Stimulated activated CD4-positive, alpha-beta T cell treated with anti-CD3 and anti-CD28 coated beads, Interleukin-4, amount 100 ng/mL, for 48 hours (primary cell): ENCODE data around the gene GFI1B.
"Not testable (repeated sequence)": the region's sequence is repeated elsewhere in the genome, so short reads cannot be mapped to it uniquely, and the experiment has no call there.

ENCODE experiments used
- DNase-seq, 2 donors: peaks; one replicate each; pipeline ENCODE4 v3.0.0-alpha.2; 2020; ENCODE audit warnings: low read depth in 2 of 2

GFI1B gene

GRCh38 chr9:132969783-132970182 lies 8.7 kb upstream of the GFI1B start:
- no peak for DNase-seq

- DNase-seq = no peak
Measured at GRCh38 chr9:132970324-132971062, 8.0 kb upstream of the GFI1B start.

GRCh38 chr9:132973166-132973565 lies 5.3 kb upstream of the GFI1B start:
- no peak for DNase-seq

- DNase-seq = peak in 1 of 2 donors; percentile 14
Measured at GRCh38 chr9:132973713-132974112, 4.8 kb upstream of the GFI1B start.

GRCh38 chr9:132975961-132976360 lies 2.5 kb upstream of the GFI1B start:
- DNase-seq = no peak

GRCh38 chr9:132976571-132976970 lies 1.9 kb upstream of the GFI1B start:
- no peak for DNase-seq

- DNase-seq = no peak
Measured at GRCh38 chr9:132978112-132978450, 413 bp upstream of the GFI1B start.

- no peak for DNase-seq
Measured at GRCh38 chr9:132980157-132980556, 1.7 kb downstream of the GFI1B start.

GRCh38 chr9:132982458-132982857 lies 4.0 kb downstream of the GFI1B start:
- no peak for DNase-seq

GRCh38 chr9:132983491-132984201 lies 5.2 kb downstream of the GFI1B start:
- DNase-seq = no peak

GRCh38 chr9:132984202-132985070 lies 5.9 kb downstream of the GFI1B start:
- no peak for DNase-seq

GRCh38 chr9:132985071-132985350 lies 6.5 kb downstream of the GFI1B start:
- DNase-seq = no peak

- DNase-seq = no peak
Measured at GRCh38 chr9:132985489-132985888, 7.0 kb downstream of the GFI1B start.

- no peak for DNase-seq
Measured at GRCh38 chr9:132986114-132986513, 7.6 kb downstream of the GFI1B start.

- no peak for DNase-seq
Measured at GRCh38 chr9:132986640-132987620, 8.4 kb downstream of the GFI1B start.

GRCh38 chr9:132988244-132989013 lies 9.9 kb downstream of the GFI1B start:
- DNase-seq = no peak

GRCh38 chr9:132989014-132989310 lies 10.5 kb downstream of the GFI1B start:
- no peak for DNase-seq

- DNase-seq = no peak
Measured at GRCh38 chr9:132989414-132989996, 11.0 kb downstream of the GFI1B start.

GRCh38 chr9:132989998-132990557 lies 11.6 kb downstream of the GFI1B start:
- DNase-seq = not testable (repeated sequence)

GRCh38 chr9:132990781-132991180 lies 12.3 kb downstream of the GFI1B start:
- DNase-seq = no peak
